NCI-H345 treated with DMSO at 0.1 percent for 48 hours (cell line): ENCODE data around the gene ANP32B.

Source experiments
- DNase-seq: peaks from one replicate; lab custom pipeline; 2025; ENCODE audit not compliant: unreplicated experiment; lab: John Stamatoyannopoulos, UW

ANP32B gene

GRCh38 chr9:98021306-98022040 is 38.3 kb downstream of the ANP32B start:
- no peak for DNase-seq

- no peak for DNase-seq
Measured at GRCh38 chr9:98022447-98022846, 39.3 kb downstream of the ANP32B start.

DNA sequence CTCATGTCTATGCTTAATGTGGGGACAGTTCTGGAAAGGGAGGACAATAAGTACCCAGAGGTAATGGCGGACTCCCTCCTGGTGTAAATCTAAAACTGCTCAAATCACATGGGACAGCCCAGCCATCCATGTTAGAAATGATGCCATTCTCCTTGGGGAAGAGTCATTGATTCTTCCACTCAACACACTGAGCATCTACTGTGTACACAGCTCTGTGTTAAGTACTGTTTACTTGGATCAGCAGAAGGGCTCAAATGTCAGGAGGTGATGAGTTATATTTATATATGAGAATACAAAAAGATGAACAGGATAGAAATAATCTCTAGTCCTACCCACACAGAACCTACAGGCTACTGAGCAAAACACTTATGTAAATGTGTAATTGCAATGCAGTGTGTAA is 41.6 kb downstream of the ANP32B start:
- peak; percentile 12 for DNase-seq

GRCh38 chr9:98031169-98031568 is 48.0 kb downstream of the ANP32B start:
- DNase-seq = no peak

DNA sequence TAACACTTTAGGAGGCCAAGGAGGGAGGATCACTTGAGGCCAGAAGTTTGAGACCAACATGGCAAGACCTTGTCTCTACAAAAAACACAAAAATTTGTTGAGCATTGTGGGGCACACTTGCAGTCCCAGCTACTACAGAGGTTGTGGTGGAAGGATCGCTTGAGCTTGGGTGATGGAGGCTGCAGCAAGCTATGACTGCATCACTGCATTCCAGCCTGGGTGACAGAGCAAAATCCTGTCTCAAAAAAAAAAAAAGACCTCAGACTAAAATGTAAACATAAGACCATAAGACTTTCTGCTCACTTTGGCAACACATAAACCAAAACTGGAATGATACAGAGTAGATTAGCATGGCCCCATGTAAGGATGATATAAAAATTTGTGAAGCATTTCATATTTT is 48.8 kb downstream of the ANP32B start:
- no peak for DNase-seq

DNA sequence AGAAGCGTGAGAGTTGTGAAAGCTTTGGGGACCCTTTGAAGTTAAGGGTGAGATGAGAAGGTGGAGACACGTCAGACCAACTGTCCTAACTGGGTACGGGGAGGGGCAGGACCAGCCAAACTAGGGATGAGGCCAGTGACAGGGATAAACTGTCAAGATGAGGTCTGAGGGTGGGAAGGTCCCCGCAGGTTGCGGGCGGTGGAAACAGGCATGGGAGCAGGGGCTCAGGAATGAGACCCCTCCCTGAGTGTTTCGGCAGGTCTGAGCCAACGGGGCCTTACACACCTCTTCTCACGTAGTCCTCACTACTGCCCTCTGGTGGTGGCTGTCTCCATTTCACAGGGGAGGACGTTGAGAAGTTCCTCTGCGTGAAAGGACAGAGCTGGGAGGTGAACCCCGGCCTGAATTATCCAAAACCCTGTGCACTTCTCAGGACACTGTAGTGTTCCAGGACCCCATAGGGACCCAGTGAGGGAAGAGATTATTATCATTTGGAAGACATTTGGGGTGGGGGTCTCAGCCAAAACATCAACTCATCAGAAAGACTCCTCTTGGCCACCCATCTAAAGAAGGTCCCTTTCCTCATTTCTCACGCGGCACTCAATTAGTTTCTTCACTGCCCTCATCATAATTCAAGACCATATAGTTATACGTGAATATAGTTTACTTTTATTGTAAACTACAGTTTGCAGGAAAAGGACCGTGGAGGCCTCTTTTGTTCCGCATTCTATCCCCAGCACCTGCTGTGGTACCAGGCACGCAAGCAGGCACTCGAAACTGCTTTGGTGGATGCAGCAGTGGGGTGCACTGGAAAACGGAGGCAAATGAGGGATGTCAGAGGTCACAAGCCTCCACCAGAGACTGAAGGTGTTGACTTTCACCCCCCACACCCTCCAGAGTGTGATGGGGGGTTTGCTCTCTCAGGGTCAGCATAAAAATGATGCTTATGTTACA is 51.7 kb downstream of the ANP32B start:
- peak; percentile 36 for DNase-seq

DNA sequence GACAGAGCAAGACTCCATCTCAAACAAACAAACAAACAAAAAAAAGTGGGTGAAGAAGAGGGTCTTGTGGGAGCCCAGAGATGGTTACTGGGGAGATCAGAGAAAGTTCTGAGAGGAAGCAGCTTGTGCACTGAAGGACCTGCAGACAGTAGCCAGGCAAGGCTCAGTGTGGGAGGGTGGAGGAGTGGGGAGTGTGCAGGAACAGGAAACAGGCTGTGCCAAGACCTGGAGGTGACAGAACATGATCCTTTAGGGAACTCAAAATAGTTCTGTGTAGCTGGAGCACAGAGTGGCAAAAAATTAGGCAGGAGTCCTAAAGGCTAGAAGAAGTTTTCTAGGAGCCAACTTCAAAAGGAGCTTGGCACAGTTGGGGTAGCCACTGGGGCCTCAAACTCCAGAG is 54.2 kb downstream of the ANP32B start:
- DNase-seq = no peak

- no peak for DNase-seq
Measured at GRCh38 chr9:98038958-98039357, 55.8 kb downstream of the ANP32B start.

DNA sequence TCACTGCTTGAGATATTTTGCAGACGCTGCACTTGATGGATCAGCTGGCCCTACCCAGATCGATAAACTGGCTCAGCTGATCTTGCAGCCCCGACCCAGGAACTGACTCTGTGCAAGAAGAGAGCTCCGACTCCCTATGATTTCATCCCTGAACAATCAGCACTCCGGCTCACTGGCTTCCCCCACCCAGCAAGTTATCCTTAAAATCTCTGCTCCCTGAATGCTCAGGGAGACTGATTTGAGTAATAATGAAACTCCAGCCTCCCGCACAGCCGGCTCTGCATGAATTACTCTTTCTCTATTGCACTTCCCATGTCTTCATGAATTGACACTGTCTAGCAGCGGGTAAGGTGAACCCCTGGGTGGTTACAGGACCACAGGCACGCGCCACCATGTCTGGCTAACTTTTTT is 56.5 kb downstream of the ANP32B start:
- no peak for DNase-seq

GRCh38 chr9:98040212-98040611 is 57.1 kb downstream of the ANP32B start:
- DNase-seq = no peak

- DNase-seq = no peak
Measured at GRCh38 chr9:98043915-98044314, 60.8 kb downstream of the ANP32B start.

GRCh38 chr9:98045234-98046179 is 62.4 kb downstream of the ANP32B start:
- no peak for DNase-seq

DNA sequence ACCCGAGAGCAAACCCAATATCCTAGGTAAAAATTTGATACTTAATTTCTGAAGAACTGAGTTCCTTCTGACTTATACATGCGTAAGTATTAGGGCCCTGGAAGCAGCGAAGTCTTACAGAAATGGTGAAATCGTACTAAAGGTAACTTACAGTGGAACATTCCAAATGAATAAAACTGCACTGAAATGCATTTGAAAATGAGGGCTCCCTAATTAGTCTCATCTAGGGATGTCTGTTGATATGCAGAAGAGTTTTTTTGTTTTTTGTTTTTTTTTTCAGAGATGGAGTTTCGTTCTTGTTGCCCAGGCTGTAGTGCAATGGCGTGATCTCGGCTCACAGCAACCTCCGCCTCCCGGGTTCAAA is 63.0 kb downstream of the ANP32B start:
- no peak for DNase-seq

GRCh38 chr9:98047002-98047401 is 63.9 kb downstream of the ANP32B start:
- DNase-seq = no peak

- DNase-seq = no peak
Measured at GRCh38 chr9:98049288-98050072, 66.3 kb downstream of the ANP32B start.

DNA sequence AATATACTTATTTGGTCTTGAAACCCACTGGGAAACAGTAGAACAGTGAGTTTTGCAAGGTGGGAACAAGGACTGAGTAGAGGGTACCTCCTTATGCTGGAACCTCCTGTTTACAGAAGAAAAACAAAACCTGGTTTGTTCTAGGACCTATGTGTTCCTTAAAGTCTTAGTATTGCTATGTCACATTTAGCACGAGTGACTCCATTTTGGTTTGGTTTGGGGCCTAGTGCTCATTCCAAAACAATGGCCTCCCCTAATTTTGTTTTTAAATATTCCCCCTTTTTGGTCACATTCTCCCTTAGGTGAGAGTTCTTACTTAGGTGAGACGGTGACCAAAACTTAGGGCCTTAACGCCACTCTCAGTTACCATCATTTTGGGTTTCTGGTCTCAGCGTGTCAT is 67.2 kb downstream of the ANP32B start:
- no peak for DNase-seq

- DNase-seq = no peak
Measured at GRCh38 chr9:98054376-98054951, 71.3 kb downstream of the ANP32B start.

DNA sequence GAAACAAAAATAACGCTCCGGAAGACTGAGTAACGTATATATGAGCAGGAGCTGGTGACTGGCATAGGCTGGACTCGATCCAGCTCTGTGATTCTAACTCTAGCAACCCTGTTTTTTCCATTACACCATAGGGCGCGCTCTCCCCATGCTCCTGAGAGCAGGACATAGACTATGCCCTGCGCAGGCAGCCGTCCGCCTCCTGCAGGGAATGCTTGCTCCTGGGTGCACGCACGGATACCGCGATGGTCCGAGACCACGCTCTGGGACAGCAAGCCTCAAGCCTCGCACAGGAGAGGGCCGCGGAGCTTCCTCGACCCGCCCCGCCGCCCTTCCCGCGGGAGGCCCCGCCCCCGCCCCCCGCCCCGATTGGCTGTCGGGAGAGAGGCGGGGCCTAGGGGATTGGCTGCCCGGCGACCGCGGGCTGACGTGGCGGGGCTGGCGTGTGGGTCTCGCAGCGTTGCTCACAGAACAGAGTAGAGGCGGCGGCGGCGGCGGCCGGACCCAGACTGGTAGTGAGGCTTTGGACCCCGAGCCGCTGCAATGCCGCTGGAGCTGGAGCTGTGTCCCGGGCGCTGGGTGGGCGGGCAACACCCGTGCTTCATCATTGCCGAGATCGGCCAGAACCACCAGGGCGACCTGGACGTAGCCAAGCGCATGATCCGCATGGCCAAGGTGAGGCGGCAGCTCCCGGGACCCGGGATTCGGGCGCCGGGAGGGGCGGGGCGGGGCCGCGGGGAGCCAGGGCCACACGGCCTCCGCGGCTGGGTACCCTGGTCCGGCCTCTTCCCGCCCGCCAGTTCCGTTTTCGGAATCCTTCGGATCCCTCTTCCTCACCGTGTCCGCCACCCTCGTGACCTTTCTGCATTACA is 73.4 kb downstream of the ANP32B start, which contains the start of gene NANS:
NANS (plus strand) TSS at position 464 of the 869 bp plus-strand sequence; CDS start at position 541, 77 bp downstream.
- DNase-seq = peak; percentile 86
